HepG2 (cell line): ENCODE results near the gene STMN3. TPM values are rescaled to one million over a fixed set of nuclear protein-coding genes. Genes with fewer than 3 reads are reported as not detected.

Experiments
- AHR ChIP-seq: IDR thresholded peaks from 2 replicates; pipeline ENCODE4 v1.6.1; 2018; ENCODE audit warnings: missing genetic modification reagents, missing compliant biosample characterization
- ARNTL ChIP-seq: sonication (generic); formaldehyde crosslinking; IDR thresholded peaks from 2 replicates; pipeline ENCODE4 v1.4.0; 2020; ENCODE audit warnings: mild to moderate bottlenecking, missing genetic modification reagents
- CBFB ChIP-seq: sonication (generic); formaldehyde crosslinking; IDR thresholded peaks from 2 replicates; pipeline ENCODE4 v1.4.0; 2020; ENCODE audit warnings: missing genetic modification reagents
- CEBPG ChIP-seq: IDR thresholded peaks from 2 replicates; pipeline ENCODE4 v1.6.1; 2016
- IKZF4 ChIP-seq: sonication (generic); formaldehyde crosslinking; IDR thresholded peaks from 2 replicates; pipeline ENCODE4 v1.5.1; 2020; ENCODE audit warnings: borderline replicate concordance, mild to moderate bottlenecking, low read depth, missing genetic modification reagents; ENCODE audit errors: not compliant biosample characterization
- KLF16 ChIP-seq, 2 experiments: sonication (generic) in 1 of 2; formaldehyde crosslinking in 1 of 2; IDR thresholded peaks; 2 replicates each; pipeline versions ENCODE4 v1.6.1 to v1.8.0; 2016 to 2023; ENCODE audit warnings: missing genetic modification reagents in 2 of 2, missing compliant biosample characterization in 1 of 2
- LBX2 ChIP-seq: sonication (generic); formaldehyde crosslinking; IDR thresholded peaks from 2 replicates; pipeline ENCODE4 v1.5.0; 2020; ENCODE audit warnings: missing genetic modification reagents, mild to moderate bottlenecking, borderline replicate concordance
- MAZ ChIP-seq, 2 experiments: sonication (generic) in 1 of 2; formaldehyde crosslinking in 1 of 2; IDR thresholded peaks; 2 replicates each; pipeline versions ENCODE4 v1.5.0 to v1.6.1; 2012 to 2020; ENCODE audit warnings: low read depth in 2 of 2, mild to moderate bottlenecking in 2 of 2, borderline replicate concordance in 1 of 2, improper control_type of control experiment in 1 of 2, low read length in 1 of 2, missing genetic modification reagents in 1 of 2, moderate library complexity in 1 of 2
- NR0B2 ChIP-seq: sonication (generic); formaldehyde crosslinking; IDR thresholded peaks from 2 replicates; pipeline ENCODE4 v1.4.0; 2020; ENCODE audit warnings: mild to moderate bottlenecking, missing genetic modification reagents
- PATZ1 ChIP-seq: sonication (generic); formaldehyde crosslinking; IDR thresholded peaks from 2 replicates; pipeline ENCODE4 v1.4.0; 2020; ENCODE audit warnings: missing genetic modification reagents
- SALL1 ChIP-seq: sonication (generic); formaldehyde crosslinking; IDR thresholded peaks from 2 replicates; pipeline ENCODE4 v1.8.0; 2022; ENCODE audit warnings: mild to moderate bottlenecking, missing genetic modification reagents
- SKIL ChIP-seq: sonication (generic); formaldehyde crosslinking; IDR thresholded peaks from 2 replicates; pipeline ENCODE4 v1.8.0; 2022; ENCODE audit warnings: missing genetic modification reagents, mild to moderate bottlenecking, moderate library complexity, borderline replicate concordance
- TBX2 ChIP-seq: sonication (generic); formaldehyde crosslinking; IDR thresholded peaks from 2 replicates; pipeline ENCODE4 v1.5.0; 2020; ENCODE audit warnings: missing genetic modification reagents, mild to moderate bottlenecking, borderline replicate concordance
- ZGPAT ChIP-seq: IDR thresholded peaks from 2 replicates; pipeline ENCODE4 v1.6.1; 2016; ENCODE audit warnings: mild to moderate bottlenecking
- ZNF263 ChIP-seq: sonication (generic); formaldehyde crosslinking; IDR thresholded peaks from 2 replicates; pipeline ENCODE4 v1.4.0; 2020; ENCODE audit warnings: missing genetic modification reagents
- ZNF275 ChIP-seq: sonication (generic); formaldehyde crosslinking; IDR thresholded peaks from 2 replicates; pipeline ENCODE4 v1.8.0; 2022; ENCODE audit warnings: missing genetic modification reagents, mild to moderate bottlenecking, inconsistent platforms, borderline replicate concordance
- ZNF772 ChIP-seq: sonication (generic); formaldehyde crosslinking; IDR thresholded peaks from 2 replicates; pipeline ENCODE4 v1.5.0; 2020; ENCODE audit warnings: mild to moderate bottlenecking, missing genetic modification reagents
- ZNF839 ChIP-seq: sonication (generic); formaldehyde crosslinking; IDR thresholded peaks from 2 replicates; pipeline ENCODE4 v1.4.0; 2020; ENCODE audit warnings: missing genetic modification reagents, mild to moderate bottlenecking, borderline replicate concordance
- polyA plus RNA-seq, 8 experiments: library from polyadenylated mRNA; depleted of rRNA in 3 of 8; stranded (reverse) in 7 of 8; unstranded in 1 of 8; fragments of >200 nt; fragmentation: Illumina TruSeq in 4 of 8; extraction: Trizol in 4 of 8; gene quantifications; 2 replicates each; pipeline versions ENCODE4 v1.2.1 to v1.2.3, GENCODE V29; 2011 to 2016; ENCODE audit warnings: low read depth in 4 of 8, missing spikeins in 1 of 8, mixed read lengths in 1 of 8; ENCODE audit not compliant: insufficient read depth in 1 of 8
- total RNA-seq, 5 experiments: library from RNA; depleted of rRNA; stranded (reverse); fragments of >200 nt; fragmentation: Illumina TruSeq; extraction: Trizol; gene quantifications; 2 replicates each; pipeline ENCODE4 v1.2.3, GENCODE V29; 2016; ENCODE audit warnings: low read depth in 1 of 5

The STMN3 gene
- total and polyA plus RNA-seq, 2 of the 13 experiments (the other 11 are each of a cell fraction or from before 2014, with no cell fraction given): 21.0 to 48.3 TPM

GRCh38 chr20:63696628-63697356 lies 43.6 kb upstream of the STMN3 start, which contains the start of gene TNFRSF6B (continued):
- 0 out of 2 replicates have a peak, but pooled peaks have one; percentile 28 for TF ChIP-seq ZNF839 (CRISPR knock-in tag)
- TF ChIP-seq ZNF275 (CRISPR knock-in tag): 0 out of 2 replicates have a peak, but pooled peaks have one; percentile 63
- TF ChIP-seq MAZ (IDR thresholded peaks at IDR 0.05; ENCODE audit: borderline replicate concordance, low read depth, low read length): no peak; the same call in 1 of the 2 replicates
- TF ChIP-seq MAZ (CRISPR knock-in tag; IDR thresholded peaks at IDR 0.05; ENCODE audit: low read depth): peak; percentile 57
- no peak for TF ChIP-seq IKZF4 (CRISPR knock-in tag)
- peak; percentile 59; the same call in 1 of the 2 replicates for TF ChIP-seq NR0B2 (CRISPR knock-in tag)
- TF ChIP-seq SALL1 (CRISPR knock-in tag): peak; percentile 55; the same call in 1 of the 2 replicates
- peak; percentile 89; the same call in 1 of the 2 replicates for TF ChIP-seq ZNF772 (CRISPR knock-in tag)
- peak; percentile 62 for TF ChIP-seq PATZ1 (CRISPR knock-in tag)
- TF ChIP-seq TBX2: peak; percentile 47
- 0 out of 2 replicates have a peak, but pooled peaks have one; percentile 22 for TF ChIP-seq AHR (CRISPR knock-in tag)
- 0 out of 4 replicates have a peak, but pooled peaks of 1 of the 2 experiments have one; percentile 46 for TF ChIP-seq KLF16 (CRISPR knock-in tag; IDR thresholded peaks at IDR 0.05)
- TF ChIP-seq ZGPAT (CRISPR knock-in tag): peak; percentile 50; the same call in 1 of the 2 replicates
- peak; percentile 79 for TF ChIP-seq LBX2 (CRISPR knock-in tag)
- peak; percentile 26; the same call in 1 of the 2 replicates for TF ChIP-seq ZNF263 (CRISPR knock-in tag)
- TF ChIP-seq CBFB (CRISPR knock-in tag): peak; percentile 75; the same call in 1 of the 2 replicates
- TF ChIP-seq CEBPG: peak; percentile 5; the same call in 1 of the 2 replicates
- no peak; the same call in 1 of the 2 replicates for TF ChIP-seq SKIL (CRISPR knock-in tag)
- 0 out of 2 replicates have a peak, but pooled peaks have one; percentile 22 for TF ChIP-seq ARNTL
